Parathyroid adenoma (tissue), 2 donors: ENCODE results near the gene SMARCD3.

Source experiments
- H2AFZ ChIP-seq: fragments of 300-600 bp; sonication (generic); one replicate; pipeline ENCODE4 v1.7.0; 2017; ENCODE audit warnings: antibody characterized with exemption, mild to moderate bottlenecking
- H3K27ac ChIP-seq: fragments of 300-600 bp; sonication (generic); one replicate; pipeline ENCODE4 v1.7.0; 2017
- H3K27me3 ChIP-seq: fragments of 300-600 bp; sonication (generic); one replicate; pipeline ENCODE4 v1.7.0; 2017; ENCODE audit warnings: low read length; ENCODE audit not compliant: control insufficient read depth, insufficient read depth
- H3K36me3 ChIP-seq: fragments of 300-600 bp; sonication (generic); one replicate; pipeline ENCODE4 v1.7.0; 2017; ENCODE audit warnings: low read length; ENCODE audit not compliant: control insufficient read depth, insufficient read depth
- H3K4me1 ChIP-seq: fragments of 300-600 bp; sonication (generic); one replicate; pipeline ENCODE4 v1.7.0; 2017; ENCODE audit warnings: control low read depth
- H3K4me2 ChIP-seq: fragments of 300-600 bp; sonication (generic); one replicate; pipeline ENCODE4 v1.7.0; 2017; ENCODE audit warnings: low read length
- H3K4me3 ChIP-seq: fragments of 300-600 bp; sonication (generic); one replicate; pipeline ENCODE4 v1.7.0; 2017; ENCODE audit warnings: low read depth, low read length
- H3K79me2 ChIP-seq: fragments of 300-600 bp; sonication (generic); one replicate; pipeline ENCODE4 v1.7.0; 2017; ENCODE audit warnings: control low read depth
- H3K9ac ChIP-seq: fragments of 300-600 bp; sonication (generic); one replicate; pipeline ENCODE4 v1.7.0; 2017; ENCODE audit warnings: mild to moderate bottlenecking
- H3K9me3 ChIP-seq: fragments of 300-600 bp; sonication (generic); one replicate; pipeline ENCODE4 v1.7.0; 2017; ENCODE audit warnings: low read length; ENCODE audit not compliant: control insufficient read depth
- CTCF ChIP-seq: fragments of 300-600 bp; sonication (generic); IDR thresholded peaks from one replicate; pipeline ENCODE4 v1.7.0; 2017; ENCODE audit warnings: antibody characterized with exemption, mild to moderate bottlenecking
- donor health status: primary hyperparathyroidism.

SMARCD3 gene

GRCh38 chr7:151249034-151249731, 689 bp upstream of the SMARCD3 start:
- H3K4me3 ChIP-seq: peak overlapping the region; percentile 74
- H3K9ac ChIP-seq: no peak overlapping the region
- no peak for TF ChIP-seq CTCF
- no peaks in the 10 kb centered on the region for H3K9me3 ChIP-seq
- no peaks in the 10 kb centered on the region for H3K36me3 ChIP-seq
- peaks cover 35% of the 10 kb centered on the region for H3K4me1 ChIP-seq
- no peaks in the 10 kb centered on the region for H3K79me2 ChIP-seq
- no peaks in the 10 kb centered on the region for H3K27me3 ChIP-seq
- H2AFZ ChIP-seq: peak overlapping the region; percentile 90
- H3K27ac ChIP-seq: peak overlapping the region; percentile 89
- H3K4me2 ChIP-seq: peak overlapping the region; percentile 95

GRCh38 chr7:151247611-151248345, 716 bp downstream of the SMARCD3 start:
- peak overlapping the region; percentile 75 for H3K4me3 ChIP-seq

GRCh38 chr7:151246851-151247580, 1.5 kb downstream of the SMARCD3 start:
- no peak for TF ChIP-seq CTCF
- Histone ChIP-seq H3K4me1 (peaks cover 31% of the 10 kb centered on the region), H3K9me3 (no peaks in the 10 kb centered on the region), H3K4me3 (peak overlapping the region; percentile 75), H2AFZ (no peak overlapping the region), H3K36me3 (no peaks in the 10 kb centered on the region), H3K79me2 (no peaks in the 10 kb centered on the region), H3K4me2 (peak overlapping the region; percentile 95), H3K9ac (peak overlapping the region; percentile 6), H3K27me3 (no peaks in the 10 kb centered on the region), H3K27ac (no peak overlapping the region)

More at GRCh38 chr7:151247611-151248345, 716 bp downstream of the SMARCD3 start:
- H3K4me2 ChIP-seq: peak overlapping the region; percentile 95
- no peaks in the 10 kb centered on the region for H3K9me3 ChIP-seq
- peak overlapping the region; percentile 80 for H2AFZ ChIP-seq
- H3K79me2 ChIP-seq: no peaks in the 10 kb centered on the region
- no peak for TF ChIP-seq CTCF
- H3K27ac ChIP-seq: peak overlapping the region; percentile 58
- peak overlapping the region; percentile 50 for H3K9ac ChIP-seq
- no peaks in the 10 kb centered on the region for H3K27me3 ChIP-seq
- H3K4me1 ChIP-seq: peaks cover 33% of the 10 kb centered on the region
- no peaks in the 10 kb centered on the region for H3K36me3 ChIP-seq

- no peaks in the 10 kb centered on the region for H3K79me2 ChIP-seq
- no peak overlapping the region for H3K27ac ChIP-seq
- no peak overlapping the region for H3K9ac ChIP-seq
- no peak overlapping the region for H3K4me2 ChIP-seq
- peaks cover 31% of the 10 kb centered on the region for H3K4me1 ChIP-seq
- no peak overlapping the region for H2AFZ ChIP-seq
- H3K27me3 ChIP-seq: no peaks in the 10 kb centered on the region
- no peak for TF ChIP-seq CTCF
- no peaks in the 10 kb centered on the region for H3K36me3 ChIP-seq
- H3K4me3 ChIP-seq: no peak overlapping the region
- no peaks in the 10 kb centered on the region for H3K9me3 ChIP-seq
Measured at GRCh38 chr7:151246102-151246850, 2.2 kb downstream of the SMARCD3 start.
